DND-41 (cell line): ENCODE measurements around the gene TAF1.

Experiments used
- CTCF ChIP-seq: IDR thresholded peaks from 2 replicates; pipeline ENCODE4 v1.5.1; 2012; ENCODE audit warnings: borderline replicate concordance, low read length, moderate library complexity, mild to moderate bottlenecking; ENCODE audit not compliant: poor library complexity, severe bottlenecking; ENCODE audit errors: extremely low read depth
- EZH2 ChIP-seq: IDR thresholded peaks from 3 replicates; pipeline ENCODE4 v1.6.1; 2012; ENCODE audit warnings: borderline replicate concordance, low read depth, mild to moderate bottlenecking, moderate library complexity, low read length, inconsistent platforms; ENCODE audit not compliant: severe bottlenecking

- TF ChIP-seq EZH2 (no peak), CTCF (no peak)
Measured at GRCh38 chrX:71453056-71453455, 86.9 kb downstream of the TAF1 start.
